GM13977 (cell line): ENCODE results near the gene CDK19.

Experiments
- DNase-seq: peaks from one replicate; pipeline ENCODE4 v3.0.0; 2012; ENCODE audit warnings: low spot score
- in situ Hi-C: fragments of 300-500 bp; cut with MboI; formaldehyde crosslinking; loops from one replicate; pipeline ENCODE4 v1.12.0; 2022; ENCODE audit warnings: low sequenced_read_pairs, low pct_unique_long_range_greater_than_20kb, mixed read lengths, inconsistent platforms; ENCODE audit not compliant: unreplicated experiment
- TF ChIP-seq, protein P1 (sequence below): IDR thresholded peaks from 2 replicates; pipeline ENCODE4 v1.5.1; 2012; ENCODE audit warnings: mild to moderate bottlenecking, control low read depth; ENCODE audit not compliant: insufficient read depth; ENCODE audit errors: extremely low read depth, missing control alignments

CDK19 gene

GRCh38 chr6:110620065-110620464, 195.2 kb downstream of the CDK19 start:
- DNase-seq = no peak
- TF ChIP-seq, protein P1, sequence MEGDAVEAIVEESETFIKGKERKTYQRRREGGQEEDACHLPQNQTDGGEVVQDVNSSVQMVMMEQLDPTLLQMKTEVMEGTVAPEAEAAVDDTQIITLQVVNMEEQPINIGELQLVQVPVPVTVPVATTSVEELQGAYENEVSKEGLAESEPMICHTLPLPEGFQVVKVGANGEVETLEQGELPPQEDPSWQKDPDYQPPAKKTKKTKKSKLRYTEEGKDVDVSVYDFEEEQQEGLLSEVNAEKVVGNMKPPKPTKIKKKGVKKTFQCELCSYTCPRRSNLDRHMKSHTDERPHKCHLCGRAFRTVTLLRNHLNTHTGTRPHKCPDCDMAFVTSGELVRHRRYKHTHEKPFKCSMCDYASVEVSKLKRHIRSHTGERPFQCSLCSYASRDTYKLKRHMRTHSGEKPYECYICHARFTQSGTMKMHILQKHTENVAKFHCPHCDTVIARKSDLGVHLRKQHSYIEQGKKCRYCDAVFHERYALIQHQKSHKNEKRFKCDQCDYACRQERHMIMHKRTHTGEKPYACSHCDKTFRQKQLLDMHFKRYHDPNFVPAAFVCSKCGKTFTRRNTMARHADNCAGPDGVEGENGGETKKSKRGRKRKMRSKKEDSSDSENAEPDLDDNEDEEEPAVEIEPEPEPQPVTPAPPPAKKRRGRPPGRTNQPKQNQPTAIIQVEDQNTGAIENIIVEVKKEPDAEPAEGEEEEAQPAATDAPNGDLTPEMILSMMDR = no peak
- in situ Hi-C loops = no loop called here

DNA sequence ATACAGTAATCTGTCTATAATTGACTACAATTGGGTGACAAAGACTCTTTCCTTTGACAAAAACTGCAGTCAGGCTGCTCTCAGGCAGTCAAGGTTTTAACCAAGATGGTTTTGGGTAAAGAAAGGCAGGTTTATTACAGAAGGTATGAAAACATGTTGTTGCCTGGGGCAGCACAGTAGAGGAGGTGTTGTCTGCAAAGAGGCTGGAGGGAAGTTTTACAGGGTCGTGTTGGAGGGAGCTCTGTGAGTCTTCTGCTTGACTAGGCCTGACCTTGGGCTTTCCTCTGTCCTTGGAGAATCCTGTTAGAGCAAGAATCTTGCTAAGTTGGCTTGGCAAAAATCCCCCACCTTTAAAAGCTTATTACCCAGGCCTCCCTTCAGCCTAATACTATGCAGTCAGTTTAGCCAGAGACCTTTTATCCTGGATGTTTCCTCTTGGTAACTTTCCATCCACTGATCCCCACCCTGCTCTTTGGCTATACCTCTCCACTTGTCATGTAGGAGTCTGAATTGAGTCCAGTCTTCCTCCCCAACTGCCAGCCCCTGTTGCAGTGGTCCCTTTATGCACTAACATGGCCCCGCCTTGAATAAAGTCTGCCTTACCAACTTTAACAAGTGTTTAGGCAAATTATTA, 195.9 kb downstream of the CDK19 start:
- TF ChIP-seq, protein P1 = no peak
- in situ Hi-C loops = no loop called here
- no peak for DNase-seq

DNA sequence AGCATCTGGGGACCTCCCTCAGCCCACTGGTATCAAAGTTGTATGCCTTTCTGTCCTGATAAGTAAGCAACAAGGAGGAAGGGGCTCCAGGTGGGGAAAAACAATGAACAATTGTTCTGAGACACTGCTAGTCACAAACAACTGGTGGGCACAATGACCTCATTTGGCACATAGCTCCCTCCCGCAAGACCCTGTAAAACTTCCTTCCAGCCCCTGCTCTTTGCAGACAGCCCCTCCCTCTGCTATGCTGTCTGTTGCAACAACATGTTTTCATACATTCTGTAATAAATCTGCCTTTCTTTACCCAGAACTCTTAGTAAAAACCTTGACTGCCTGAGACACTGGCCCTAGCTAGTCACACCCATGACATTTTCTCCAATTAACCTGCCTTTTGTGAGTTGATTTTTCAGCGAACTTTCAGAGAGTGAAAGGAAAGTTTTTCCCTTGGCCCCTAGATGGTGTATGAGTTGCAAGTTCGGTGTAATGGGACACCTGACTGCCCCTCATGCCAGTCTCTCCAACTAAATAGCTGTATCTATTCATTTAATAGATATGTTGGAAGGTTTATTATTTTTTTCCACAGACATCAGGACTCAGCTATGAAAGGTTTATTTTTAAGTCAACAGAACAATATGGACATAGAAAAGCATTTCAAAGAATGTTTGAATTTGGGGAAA, 196.5 kb downstream of the CDK19 start:
- DNase-seq = peak; percentile 34
- in situ Hi-C loops = no loop called here
- TF ChIP-seq, protein P1 = peak; percentile 33

DNA sequence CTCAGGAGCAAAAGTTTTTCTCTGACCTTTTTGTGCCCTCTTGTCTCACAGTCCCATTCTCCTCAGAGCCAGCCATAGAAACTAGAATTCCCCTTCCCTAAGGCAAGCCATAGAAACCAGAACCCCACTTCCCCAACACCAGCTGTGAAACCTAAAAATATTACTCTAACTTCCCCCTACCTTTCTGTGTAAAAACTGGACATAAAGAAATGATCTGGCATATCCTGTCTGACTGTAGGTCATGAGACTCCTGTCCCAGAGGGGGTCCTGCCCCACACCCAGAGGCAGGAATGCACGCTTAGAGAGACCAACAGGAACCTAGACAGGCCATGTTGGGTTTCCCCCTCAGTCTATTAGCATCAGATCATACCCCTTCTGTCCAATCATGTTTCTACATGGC, 198.2 kb downstream of the CDK19 start:
- in situ Hi-C loops = no loop called here
- TF ChIP-seq, protein P1 = no peak
- DNase-seq = peak; percentile 51

GRCh38 chr6:110615722-110616121, 199.5 kb downstream of the CDK19 start:
- DNase-seq = no peak
- in situ Hi-C loops = no loop called here
- TF ChIP-seq, protein P1 = no peak

DNA sequence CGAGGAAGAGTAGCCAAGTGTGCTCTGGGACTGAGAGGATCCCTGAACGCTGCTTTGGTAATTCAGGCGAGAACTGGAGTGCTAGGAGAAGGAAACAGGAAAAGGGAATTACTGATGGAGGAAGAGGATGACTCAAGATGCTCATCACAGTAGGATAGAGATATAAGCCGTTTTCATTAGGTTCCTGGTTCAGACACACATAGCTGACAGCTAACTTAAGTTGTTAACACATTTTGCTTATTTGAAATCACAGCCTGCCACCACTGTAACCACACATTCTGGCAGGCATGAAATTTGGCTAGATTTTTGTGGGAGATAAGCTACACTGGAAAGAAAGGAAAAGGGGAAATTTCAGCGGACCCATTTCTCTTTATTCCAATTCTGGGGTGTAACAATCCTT, 200.7 kb downstream of the CDK19 start:
- no peak for DNase-seq
- in situ Hi-C loops = no loop called here
- TF ChIP-seq, protein P1 = no peak
